CD14-positive monocyte (primary cell): ENCODE measurements around the gene TTC16. TPM values are rescaled to one million over a fixed set of nuclear protein-coding genes. Genes with fewer than 3 reads are reported as not detected.

ENCODE experiments used
- DNase-seq, 3 donors: peaks; one replicate each; pipeline ENCODE4 v3.0.0-alpha.2; 2011 to 2022
- H2AFZ ChIP-seq: 2 replicates; pipeline ENCODE4 v1.6.0; 2012; ENCODE audit warnings: mild to moderate bottlenecking, low read depth, low read length, inconsistent platforms; ENCODE audit not compliant: insufficient read depth, poor library complexity, severe bottlenecking
- H3K27ac ChIP-seq, 2 donors: 1 replicate in 1 of 2; 2 replicates in 1 of 2; pipeline ENCODE4 v1.5.1; 2012 to 2013; ENCODE audit warnings: low read length in 2 of 2, control low read depth in 1 of 2, inconsistent platforms in 1 of 2, low read depth in 1 of 2, mild to moderate bottlenecking in 1 of 2
- H3K27me3 ChIP-seq, 2 donors: one replicate each; pipeline versions ENCODE4 v1.6.0 to v1.6.1; 2011 to 2013; ENCODE audit warnings: low read length in 2 of 2; ENCODE audit not compliant: control insufficient read depth in 2 of 2, insufficient read depth in 2 of 2
- H3K36me3 ChIP-seq, 2 donors: replicated peaks in 1 of 2; 1 replicate in 1 of 2; 2 replicates in 1 of 2; pipeline versions ENCODE4 v1.5.1 to v1.6.1; 2012 to 2013; ENCODE audit warnings: low read length in 2 of 2, control low read depth in 1 of 2, inconsistent platforms in 1 of 2, mild to moderate bottlenecking in 1 of 2; ENCODE audit not compliant: insufficient read depth in 2 of 2, control insufficient read depth in 1 of 2
- H3K4me1 ChIP-seq, 2 donors: 1 replicate in 1 of 2; 2 replicates in 1 of 2; pipeline versions ENCODE4 v1.5.1 to v1.6.1; 2012 to 2013; ENCODE audit warnings: low read length in 2 of 2, control low read depth in 1 of 2, inconsistent platforms in 1 of 2, mild to moderate bottlenecking in 1 of 2, moderate library complexity in 1 of 2; ENCODE audit not compliant: insufficient read depth in 2 of 2, control insufficient read depth in 1 of 2
- H3K4me2 ChIP-seq: replicated peaks from 2 replicates; pipeline ENCODE3; 2012; ENCODE audit warnings: low read length, moderate library complexity, mild to moderate bottlenecking; ENCODE audit not compliant: poor library complexity, severe bottlenecking; ENCODE audit errors: extremely low read depth
- H3K4me3 ChIP-seq, 3 experiments: fragments of 200-600 bp in 1 of 3; sonication (generic) in 1 of 3; replicated peaks in 1 of 3; 1 replicate in 2 of 3; 2 replicates in 1 of 3; pipeline ENCODE4 v1.5.1; 2011 to 2013; ENCODE audit warnings: low read length in 3 of 3, mild to moderate bottlenecking in 3 of 3, control low read depth in 2 of 3, low read depth in 2 of 3, inconsistent platforms in 1 of 3, moderate library complexity in 1 of 3
- H3K79me2 ChIP-seq: 2 replicates; pipeline ENCODE4 v1.6.0; 2012; ENCODE audit warnings: mild to moderate bottlenecking, control low read depth, inconsistent platforms, low read length, moderate library complexity; ENCODE audit not compliant: insufficient read depth
- H3K9ac ChIP-seq: 2 replicates; pipeline ENCODE4 v1.6.0; 2017; ENCODE audit warnings: low read length, mild to moderate bottlenecking; ENCODE audit not compliant: insufficient read depth, poor library complexity, severe bottlenecking
- H3K9me3 ChIP-seq, 2 donors: replicated peaks in 1 of 2; 1 replicate in 1 of 2; 2 replicates in 1 of 2; pipeline versions ENCODE4 v1.5.1 to v1.6.1; 2012 to 2013; ENCODE audit warnings: low read length in 2 of 2, control low read depth in 1 of 2; ENCODE audit not compliant: control insufficient read depth in 1 of 2, insufficient read depth in 1 of 2
- H4K20me1 ChIP-seq: 2 replicates; pipeline ENCODE4 v1.6.0; 2012; ENCODE audit warnings: mild to moderate bottlenecking, low read length, control low read depth, moderate library complexity; ENCODE audit not compliant: insufficient read depth
- H3K27ac Mint-ChIP-seq, 7 donors: one replicate each; pipeline ENCODE4 v1.8.0; 2020; ENCODE audit warnings: mild to moderate bottlenecking in 7 of 7, mixed read lengths in 7 of 7, moderate library complexity in 6 of 7, inconsistent platforms in 2 of 7
- H3K27me3 Mint-ChIP-seq, 3 donors: one replicate each; pipeline ENCODE4 v1.8.0; 2021 to 2022; ENCODE audit warnings: low read depth in 3 of 3, mild to moderate bottlenecking in 3 of 3, mixed read lengths in 3 of 3, moderate library complexity in 3 of 3, inconsistent platforms in 1 of 3
- H3K36me3 Mint-ChIP-seq, 2 donors: one replicate each; pipeline ENCODE4 v1.8.0; 2020; ENCODE audit warnings: mixed read lengths in 2 of 2, inconsistent platforms in 1 of 2, mild to moderate bottlenecking in 1 of 2
- H3K4me1 Mint-ChIP-seq: one replicate; pipeline ENCODE4 v1.8.0; 2020; ENCODE audit warnings: mild to moderate bottlenecking, mixed read lengths
- H3K4me3 Mint-ChIP-seq, 2 donors: one replicate each; pipeline ENCODE4 v1.8.0; 2020; ENCODE audit warnings: mild to moderate bottlenecking in 2 of 2, mixed read lengths in 2 of 2, moderate library complexity in 1 of 2
- H3K9me3 Mint-ChIP-seq, 7 donors: one replicate each; pipeline ENCODE4 v1.8.0; 2020 to 2022; ENCODE audit warnings: mixed read lengths in 7 of 7, mild to moderate bottlenecking in 6 of 7, moderate library complexity in 6 of 7, inconsistent platforms in 2 of 7
- whole genome bisulfite sequencing: methylation state at CpG from one replicate; pipeline ENCODE4 v1.1.5; 2013; ENCODE audit warnings: missing lambda C conversion rate; ENCODE audit not compliant: insufficient coverage; 5-methylcytosine and 5-hydroxymethylcytosine counted together
- intact Hi-C, 2 donors: fragments of 100-400 bp; cut with micrococcal nuclease; formaldehyde crosslinking; loops; one replicate each; pipeline versions ENCODE4 v1.15.0 to v1.15.1; 2023
- polyA plus RNA-seq, 3 donors: library from polyadenylated mRNA; depleted of rRNA in 1 of 3; unstranded in 2 of 3; stranded (reverse) in 1 of 3; fragments of 300-500 nt in 2 of 3; fragments of >200 nt in 1 of 3; fragmentation: Illumina TruSeq in 2 of 3; gene quantifications; 1 replicate in 2 of 3; 2 replicates in 1 of 3; pipeline ENCODE4 v1.2.3, GENCODE V29; 2012 to 2021
- TF ChIP-seq, protein P1 (sequence below): fragments of 200-600 bp; IDR thresholded peaks from one replicate; pipeline ENCODE4 v1.8.0; 2022; ENCODE audit warnings: antibody characterized with exemption, mild to moderate bottlenecking

TTC16 gene
- polyA plus RNA-seq, 3 donors, result 0.04 TPM; not detected in 2

DNA sequence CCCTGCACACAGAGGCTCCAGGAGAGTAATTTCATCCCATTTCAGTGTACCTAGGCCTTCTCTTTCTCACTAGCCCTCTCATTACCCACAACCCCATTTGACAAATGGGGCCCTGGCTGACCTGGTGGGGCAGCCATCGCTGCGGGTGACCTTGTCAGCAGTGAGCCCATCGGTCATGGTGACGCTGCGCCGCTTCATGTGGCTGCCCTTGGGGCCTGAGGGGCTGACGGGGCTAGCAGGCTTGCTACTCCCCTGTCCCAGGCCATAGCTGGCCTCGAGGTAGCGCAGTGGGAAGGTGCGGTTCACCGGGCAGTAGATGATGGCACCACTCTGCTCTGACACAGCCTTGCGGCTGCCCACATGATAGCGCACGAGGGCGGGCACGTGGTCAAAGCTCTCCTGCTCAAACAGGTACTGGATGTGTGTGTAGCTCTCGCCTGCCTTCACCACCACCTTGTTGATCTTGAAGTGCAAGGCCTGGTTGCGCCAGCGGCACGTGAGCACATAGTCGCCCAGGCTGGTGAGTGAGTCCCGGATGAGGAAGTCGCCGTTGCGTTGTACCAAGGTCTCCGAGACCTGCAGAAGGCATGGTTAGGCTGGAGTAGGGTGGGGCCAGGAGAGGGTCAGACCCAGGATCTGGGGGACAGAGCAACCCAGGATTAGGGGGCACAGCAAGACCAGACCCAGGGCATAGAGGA is 33.4 kb downstream of the TTC16 start:
- Mint-ChIP-seq H3K36me3 (peaks cover 76 to 96% of the 10 kb centered on the region in 2 donors), H3K27ac (peak overlapping the region in 4 of 7 donors; percentile 21 to 56 (median 34))
- H3K4me1 ChIP-seq, result no peaks in the 10 kb centered on the region

DNA sequence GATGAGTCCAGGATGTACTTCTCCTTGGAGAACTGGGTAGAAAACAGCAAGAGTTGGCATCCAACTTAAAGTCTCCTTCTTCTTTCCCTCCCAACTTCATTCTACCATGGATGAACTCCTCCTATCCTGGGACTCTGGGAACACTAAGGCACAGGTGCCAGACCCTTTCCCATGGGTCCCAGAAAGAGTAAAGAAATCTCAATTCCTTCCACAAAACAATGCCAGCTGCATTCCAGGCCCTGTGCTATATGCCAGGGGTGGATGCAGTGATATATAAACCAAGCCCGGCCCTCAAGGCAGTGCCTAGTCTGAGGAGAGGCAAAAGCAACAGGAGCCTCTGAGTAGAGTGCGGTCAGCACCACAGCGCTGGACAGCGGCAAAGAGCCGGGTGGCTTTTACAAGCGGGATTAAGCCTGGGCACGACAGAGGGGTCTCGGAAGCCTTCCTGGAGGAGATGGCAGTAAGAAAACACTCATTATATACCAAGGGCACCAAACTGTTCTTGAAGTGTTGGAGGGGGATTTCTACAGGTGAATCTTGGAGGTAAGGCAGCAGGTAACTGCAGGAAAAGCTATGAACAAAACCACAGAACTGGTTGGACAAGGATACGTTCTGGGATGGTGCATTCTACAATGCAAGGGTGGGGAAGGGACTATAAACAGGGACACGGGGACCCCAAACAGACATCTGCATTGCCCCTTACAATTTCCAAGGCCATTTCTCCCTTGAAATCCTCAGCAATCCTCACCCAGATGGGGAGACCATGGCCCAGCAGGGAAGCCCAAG is 35.6 kb downstream of the TTC16 start:
- intact Hi-C loops, result no loop called here
- no peak overlapping the region for H3K4me3 Mint-ChIP-seq
- peaks cover 96% of the 10 kb centered on the region for H4K20me1 ChIP-seq
- H3K9ac ChIP-seq, result no peak overlapping the region
- no peaks in the 10 kb centered on the region for H3K27me3 ChIP-seq
- no peak for DNase-seq
- 82% methylated on average over 7 of the region's 10 CpGs for WGBS
- H3K4me1 Mint-ChIP-seq, result no peaks in the 10 kb centered on the region
- H3K4me2 ChIP-seq, result no peak overlapping the region
- no peak overlapping the region for H3K4me3 ChIP-seq
- no peak overlapping the region for H2AFZ ChIP-seq
- H3K27ac ChIP-seq, result peak overlapping the region in 1 of 2 donors; percentile 26
- H3K27ac Mint-ChIP-seq, result peak overlapping the region in 2 of 7 donors; percentile 6 to 32
- no peaks in the 10 kb centered on the region for H3K27me3 Mint-ChIP-seq
- no peaks in the 10 kb centered on the region for H3K4me1 ChIP-seq
- H3K79me2 ChIP-seq, result peaks cover 45% of the 10 kb centered on the region
- H3K36me3 ChIP-seq, result peaks cover 83 to 94% of the 10 kb centered on the region in 2 donors
- H3K9me3 ChIP-seq, result no peaks in the 10 kb centered on the region
- TF ChIP-seq, protein P1, sequence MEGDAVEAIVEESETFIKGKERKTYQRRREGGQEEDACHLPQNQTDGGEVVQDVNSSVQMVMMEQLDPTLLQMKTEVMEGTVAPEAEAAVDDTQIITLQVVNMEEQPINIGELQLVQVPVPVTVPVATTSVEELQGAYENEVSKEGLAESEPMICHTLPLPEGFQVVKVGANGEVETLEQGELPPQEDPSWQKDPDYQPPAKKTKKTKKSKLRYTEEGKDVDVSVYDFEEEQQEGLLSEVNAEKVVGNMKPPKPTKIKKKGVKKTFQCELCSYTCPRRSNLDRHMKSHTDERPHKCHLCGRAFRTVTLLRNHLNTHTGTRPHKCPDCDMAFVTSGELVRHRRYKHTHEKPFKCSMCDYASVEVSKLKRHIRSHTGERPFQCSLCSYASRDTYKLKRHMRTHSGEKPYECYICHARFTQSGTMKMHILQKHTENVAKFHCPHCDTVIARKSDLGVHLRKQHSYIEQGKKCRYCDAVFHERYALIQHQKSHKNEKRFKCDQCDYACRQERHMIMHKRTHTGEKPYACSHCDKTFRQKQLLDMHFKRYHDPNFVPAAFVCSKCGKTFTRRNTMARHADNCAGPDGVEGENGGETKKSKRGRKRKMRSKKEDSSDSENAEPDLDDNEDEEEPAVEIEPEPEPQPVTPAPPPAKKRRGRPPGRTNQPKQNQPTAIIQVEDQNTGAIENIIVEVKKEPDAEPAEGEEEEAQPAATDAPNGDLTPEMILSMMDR, result no peak
- H3K36me3 Mint-ChIP-seq, result peaks cover 59 to 88% of the 10 kb centered on the region in 2 donors
- H3K9me3 Mint-ChIP-seq, result no peaks in the 10 kb centered on the region

More for the DNA sequence above, 33.4 kb downstream of the TTC16 start:
- intact Hi-C loops, result no loop called here
- no peak overlapping the region for H3K4me3 Mint-ChIP-seq
- H3K9me3 Mint-ChIP-seq, result no peaks in the 10 kb centered on the region
- Histone ChIP-seq H3K9me3 (no peaks in the 10 kb centered on the region), H4K20me1 (peaks cover 99% of the 10 kb centered on the region), H3K27me3 (no peaks in the 10 kb centered on the region), H3K36me3 (peaks cover 93 to 100% of the 10 kb centered on the region in 2 donors), H3K4me3 (no peak overlapping the region), H3K4me2 (no peak overlapping the region), H3K79me2 (peaks cover 37% of the 10 kb centered on the region), H2AFZ (no peak overlapping the region), H3K9ac (no peak overlapping the region), H3K27ac (peak overlapping the region in 1 of 2 donors; percentile 20)
- TF ChIP-seq, protein P1, result no peak
- WGBS, result 94% methylated on average over 26 of the region's 26 CpGs
- H3K4me1 Mint-ChIP-seq, result no peaks in the 10 kb centered on the region
- no peak for DNase-seq
- H3K27me3 Mint-ChIP-seq, result no peaks in the 10 kb centered on the region
